Smooth muscle cell of the brain vasculature (primary cell): ENCODE measurements around the gene TBC1D22A.
A peak's percentile ranks its signal among the peaks of the same experiment; 100 is the strongest.
"Not testable (repeated sequence)": the region's sequence is repeated elsewhere in the genome, so short reads cannot be mapped to it uniquely, and the experiment has no call there.

Experiments used
- DNase-seq: peaks from one replicate; pipeline ENCODE4 v3.0.0-alpha.2; 2012; ENCODE audit warnings: low read depth, low spot score

Gene TBC1D22A

GRCh38 chr22:46812788-46813187 is 50.3 kb downstream of the TBC1D22A start:
- DNase-seq = no peak

GRCh38 chr22:46813816-46814597 is 51.6 kb downstream of the TBC1D22A start:
- DNase-seq = no peak

- no peak for DNase-seq
These were observed 52.7 kb downstream of the TBC1D22A start for GRCh38 chr22:46815132-46815531.

- no peak for DNase-seq
These were observed 53.1 kb downstream of the TBC1D22A start for GRCh38 chr22:46815559-46815895.

- no peak for DNase-seq
These were observed 53.7 kb downstream of the TBC1D22A start for GRCh38 chr22:46815896-46816731.

GRCh38 chr22:46817390-46817789 is 54.9 kb downstream of the TBC1D22A start:
- DNase-seq = not testable (repeated sequence)

- DNase-seq = no peak
These were observed 60.8 kb downstream of the TBC1D22A start for GRCh38 chr22:46823248-46823647.

- DNase-seq = no peak
These were observed 61.2 kb downstream of the TBC1D22A start for GRCh38 chr22:46823654-46824053.

GRCh38 chr22:46824344-46824909 is 62.0 kb downstream of the TBC1D22A start:
- no peak for DNase-seq

GRCh38 chr22:46824980-46825544 is 62.6 kb downstream of the TBC1D22A start:
- DNase-seq = no peak

- no peak for DNase-seq
These were observed 64.1 kb downstream of the TBC1D22A start for GRCh38 chr22:46826438-46827135.

GRCh38 chr22:46827136-46827780 is 64.8 kb downstream of the TBC1D22A start:
- DNase-seq = no peak

- no peak for DNase-seq
These were observed 65.3 kb downstream of the TBC1D22A start for GRCh38 chr22:46827781-46828180.

- no peak for DNase-seq
These were observed 66.0 kb downstream of the TBC1D22A start for GRCh38 chr22:46828323-46828900.

GRCh38 chr22:46829117-46829891 is 66.9 kb downstream of the TBC1D22A start:
- peak; percentile 57 for DNase-seq

GRCh38 chr22:46829941-46830715 is 67.7 kb downstream of the TBC1D22A start:
- peak; percentile 57 for DNase-seq

GRCh38 chr22:46830841-46831240 is 68.4 kb downstream of the TBC1D22A start:
- no peak for DNase-seq

- no peak for DNase-seq
These were observed 70.8 kb downstream of the TBC1D22A start for GRCh38 chr22:46833228-46833627.
